ENCODE measurements around the gene ADRA1B.
"Not testable (repeated sequence)": the region's sequence is repeated elsewhere in the genome, so short reads cannot be mapped to it uniquely, and the experiment has no call there.

The ADRA1B gene

DNA sequence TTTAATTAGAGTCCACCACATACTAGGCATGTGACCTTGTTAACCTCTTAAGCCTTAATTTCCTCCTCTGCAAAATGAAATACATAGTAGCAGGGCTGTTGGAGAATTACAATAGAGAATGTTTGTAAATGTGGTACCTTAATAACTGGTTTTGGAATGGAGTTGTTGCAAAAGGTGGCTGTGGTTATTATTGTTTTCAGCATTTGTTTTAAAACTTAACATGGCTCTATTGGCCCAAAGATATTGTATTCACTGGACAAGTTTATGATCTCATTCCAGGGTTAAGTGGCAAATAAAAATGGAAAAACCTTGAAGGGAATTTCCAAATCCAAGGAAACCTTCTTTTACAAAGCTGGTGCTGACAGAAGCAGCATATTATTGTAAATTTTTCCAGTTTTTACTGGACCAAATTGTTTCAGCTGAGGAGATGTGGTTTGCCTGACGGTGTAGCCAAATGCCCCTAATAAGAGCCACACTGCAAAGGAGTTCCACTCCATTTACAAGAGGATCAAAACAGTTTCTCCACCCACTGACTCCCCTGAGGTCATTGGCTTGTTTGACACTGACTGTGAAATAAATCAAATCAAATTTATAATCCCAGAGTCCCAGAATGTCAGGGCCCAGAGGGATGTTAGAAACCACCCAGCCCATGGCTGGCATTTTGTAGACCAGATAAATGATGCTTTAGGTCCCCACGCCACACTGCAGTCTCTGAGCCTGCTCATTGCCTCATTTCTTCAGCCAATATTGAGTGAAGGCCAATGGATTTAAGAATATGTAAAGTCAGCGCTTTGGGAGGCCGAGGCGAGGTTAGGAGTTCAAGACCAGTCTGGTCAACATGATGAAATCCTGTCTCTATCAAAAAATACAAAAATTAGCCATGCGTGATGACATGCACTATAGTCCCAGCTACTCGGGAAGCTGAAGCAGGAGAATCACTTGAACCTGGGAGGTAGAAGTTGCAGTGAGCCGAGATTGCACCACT lies 45.2 kb downstream of the ADRA1B start:
- no peak overlapping the region for H3K4me3 ChIP-seq (ENCODE audit: insufficient read length, low read depth)
- H3K27me3 ChIP-seq (ENCODE audit: insufficient read depth, insufficient read length), result no peaks in the 10 kb centered on the region
- H3K9ac ChIP-seq (ENCODE audit: insufficient read length, low read depth), result no peak overlapping the region
- DNase-seq (ENCODE audit: low read depth, low spot score), result no peak
- no peaks in the 10 kb centered on the region for H3K9me3 ChIP-seq (ENCODE audit: insufficient read depth, low read length)
- TF ChIP-seq ZNF274 (IDR thresholded peaks at IDR 0.05; ENCODE audit: low read depth, low read length) (no peak), SUZ12 (IDR thresholded peaks at IDR 0.05; ENCODE audit: extremely low read depth, insufficient read depth, insufficient read length) (no peak), YY1 (IDR thresholded peaks at IDR 0.05; ENCODE audit: insufficient read depth, insufficient read length) (no peak)
- H3K4me1 ChIP-seq (ENCODE audit: insufficient read depth, insufficient read length), result no peaks in the 10 kb centered on the region
- H3K36me3 ChIP-seq (ENCODE audit: insufficient read depth, insufficient read length, low read length), result no peaks in the 10 kb centered on the region

DNA sequence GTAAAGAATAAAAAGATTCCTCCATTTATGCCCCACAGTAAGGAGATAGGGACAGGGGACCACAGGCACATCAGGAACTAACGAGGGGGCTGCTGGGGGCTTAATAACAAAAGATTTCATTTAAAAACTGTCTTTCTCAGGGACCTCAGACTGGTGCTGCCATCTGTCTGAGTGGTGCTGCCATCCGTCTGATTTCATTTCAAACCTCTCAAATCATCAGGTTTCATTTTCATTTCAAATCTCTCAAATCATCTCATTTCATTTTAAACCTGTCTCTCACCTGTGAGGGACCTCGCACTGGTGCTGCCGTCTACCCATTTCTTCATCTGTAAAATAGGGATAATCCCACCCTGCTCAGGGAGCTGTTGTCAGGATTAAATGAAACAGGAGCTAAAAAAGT lies 45.9 kb downstream of the ADRA1B start:
- DNase-seq (ENCODE audit: low read depth, low spot score), result no peak
- no peaks in the 10 kb centered on the region for H3K9me3 ChIP-seq (ENCODE audit: insufficient read depth, low read length)
- no peaks in the 10 kb centered on the region for H3K4me1 ChIP-seq (ENCODE audit: insufficient read depth, insufficient read length)
- no peaks in the 10 kb centered on the region for H3K36me3 ChIP-seq (ENCODE audit: insufficient read depth, insufficient read length, low read length)
- no peak overlapping the region for H3K9ac ChIP-seq (ENCODE audit: insufficient read length, low read depth)
- no peak for TF ChIP-seq ZNF274 (IDR thresholded peaks at IDR 0.05; ENCODE audit: low read depth, low read length)
- no peak for TF ChIP-seq SUZ12 (IDR thresholded peaks at IDR 0.05; ENCODE audit: extremely low read depth, insufficient read depth, insufficient read length)
- TF ChIP-seq YY1 (IDR thresholded peaks at IDR 0.05; ENCODE audit: insufficient read depth, insufficient read length), result no peak
- H3K4me3 ChIP-seq (ENCODE audit: insufficient read length, low read depth), result no peak overlapping the region
- H3K27me3 ChIP-seq (ENCODE audit: insufficient read depth, insufficient read length), result no peaks in the 10 kb centered on the region

DNA sequence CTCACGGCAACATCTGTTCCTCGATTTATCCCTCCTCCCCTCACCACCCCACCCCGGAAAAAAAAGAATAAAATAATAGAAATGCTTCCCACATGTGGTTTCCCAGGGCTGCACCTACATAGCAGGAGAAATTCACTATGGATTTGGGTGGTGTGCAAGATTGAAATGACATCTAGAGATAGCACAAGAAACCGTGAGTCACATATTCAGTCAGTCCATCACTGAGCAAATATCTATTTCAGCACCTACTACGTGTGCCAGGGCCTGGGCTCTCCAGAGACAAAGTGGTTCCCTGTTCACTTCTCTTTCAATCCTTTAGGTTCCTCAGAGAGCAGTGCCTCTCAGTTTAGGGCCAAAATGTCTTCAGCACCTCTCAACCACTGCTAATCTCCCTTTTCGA lies 47.7 kb downstream of the ADRA1B start:
- TF ChIP-seq YY1 (IDR thresholded peaks at IDR 0.05; ENCODE audit: insufficient read depth, insufficient read length) (no peak), ZNF274 (IDR thresholded peaks at IDR 0.05; ENCODE audit: low read depth, low read length) (no peak), SUZ12 (IDR thresholded peaks at IDR 0.05; ENCODE audit: extremely low read depth, insufficient read depth, insufficient read length) (no peak)
- H3K36me3 ChIP-seq (ENCODE audit: insufficient read depth, insufficient read length, low read length), result no peaks in the 10 kb centered on the region
- peaks cover under 1% of the 10 kb centered on the region for H3K27me3 ChIP-seq (ENCODE audit: insufficient read depth, insufficient read length)
- DNase-seq (ENCODE audit: low read depth, low spot score), result no peak
- H3K9ac ChIP-seq (ENCODE audit: insufficient read length, low read depth), result no peak overlapping the region
- H3K4me1 ChIP-seq (ENCODE audit: insufficient read depth, insufficient read length), result no peaks in the 10 kb centered on the region
- H3K4me3 ChIP-seq (ENCODE audit: insufficient read length, low read depth), result no peak overlapping the region
- no peaks in the 10 kb centered on the region for H3K9me3 ChIP-seq (ENCODE audit: insufficient read depth, low read length)

DNA sequence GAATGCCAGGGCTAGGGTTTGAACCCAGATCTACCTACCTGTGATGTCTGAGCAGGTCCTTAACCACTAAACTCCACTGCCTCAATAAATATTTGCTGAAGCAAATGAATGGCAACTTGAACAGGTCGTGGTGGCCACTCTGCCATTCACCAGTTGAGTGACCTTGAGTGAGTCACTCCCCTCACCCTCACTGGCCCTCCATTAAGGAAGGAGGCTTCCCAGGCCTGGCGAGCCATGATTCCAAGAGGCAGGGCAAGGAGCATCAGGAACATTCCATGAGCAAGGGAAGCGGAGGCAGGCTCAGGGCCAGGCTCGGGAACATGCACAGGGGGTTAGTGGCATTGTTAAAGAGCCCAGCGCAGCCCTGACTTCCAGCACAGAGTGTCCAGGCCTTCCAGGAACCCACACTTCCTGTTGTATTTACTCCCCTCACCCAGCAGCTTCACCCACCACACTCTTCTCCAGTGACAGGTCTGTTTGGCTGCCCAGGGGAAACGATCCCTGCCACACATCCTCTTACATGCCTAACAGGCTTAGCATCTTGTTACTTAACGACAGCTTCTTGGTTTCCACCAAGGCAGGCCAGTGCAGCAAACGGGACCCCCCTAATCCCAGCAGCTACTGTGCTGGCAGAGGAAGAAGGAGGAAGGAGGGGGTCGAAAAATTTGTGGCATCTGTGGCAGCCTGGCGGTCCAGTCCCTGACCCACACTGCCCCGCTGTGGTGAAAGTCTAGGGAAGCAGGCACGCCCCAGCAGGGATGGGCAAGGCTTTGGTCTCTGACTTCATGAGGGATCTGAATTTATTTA lies 49.0 kb downstream of the ADRA1B start:
- no peak for TF ChIP-seq ZNF274 (IDR thresholded peaks at IDR 0.05; ENCODE audit: low read depth, low read length)
- TF ChIP-seq SUZ12 (IDR thresholded peaks at IDR 0.05; ENCODE audit: extremely low read depth, insufficient read depth, insufficient read length), result no peak
- no peak for TF ChIP-seq YY1 (IDR thresholded peaks at IDR 0.05; ENCODE audit: insufficient read depth, insufficient read length)
- DNase-seq (ENCODE audit: low read depth, low spot score), result peak; percentile 36
- Histone ChIP-seq H3K36me3 (ENCODE audit: insufficient read depth, insufficient read length, low read length) (no peaks in the 10 kb centered on the region), H3K9me3 (ENCODE audit: insufficient read depth, low read length) (no peaks in the 10 kb centered on the region), H3K4me3 (ENCODE audit: insufficient read length, low read depth) (no peak overlapping the region), H3K9ac (ENCODE audit: insufficient read length, low read depth) (no peak overlapping the region), H3K4me1 (ENCODE audit: insufficient read depth, insufficient read length) (no peaks in the 10 kb centered on the region), H3K27me3 (ENCODE audit: insufficient read depth, insufficient read length) (peaks cover 7% of the 10 kb centered on the region)

DNA sequence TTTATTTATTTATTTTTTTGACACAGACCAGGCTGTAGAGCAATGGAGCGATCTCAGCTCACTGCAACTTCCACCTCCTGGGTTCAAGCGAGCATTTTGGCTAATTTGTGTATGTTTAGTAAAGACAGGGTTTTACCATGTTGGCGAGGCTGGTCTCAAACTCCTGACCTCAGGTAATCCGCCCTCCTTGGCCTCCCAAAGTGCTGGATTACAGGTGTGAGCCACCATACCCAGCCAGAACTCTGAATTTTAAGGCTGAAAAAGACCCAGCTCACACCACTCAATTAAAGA lies 49.5 kb downstream of the ADRA1B start:
- not testable (repeated sequence) for H3K36me3 ChIP-seq (ENCODE audit: insufficient read depth, insufficient read length, low read length); H3K4me3 ChIP-seq (ENCODE audit: insufficient read length, low read depth); DNase-seq (ENCODE audit: low read depth, low spot score); H3K9ac ChIP-seq (ENCODE audit: insufficient read length, low read depth); H3K9me3 ChIP-seq (ENCODE audit: insufficient read depth, low read length); H3K4me1 ChIP-seq (ENCODE audit: insufficient read depth, insufficient read length)
- H3K27me3 ChIP-seq (ENCODE audit: insufficient read depth, insufficient read length), result peaks cover 12% of the 10 kb centered on the region

DNA sequence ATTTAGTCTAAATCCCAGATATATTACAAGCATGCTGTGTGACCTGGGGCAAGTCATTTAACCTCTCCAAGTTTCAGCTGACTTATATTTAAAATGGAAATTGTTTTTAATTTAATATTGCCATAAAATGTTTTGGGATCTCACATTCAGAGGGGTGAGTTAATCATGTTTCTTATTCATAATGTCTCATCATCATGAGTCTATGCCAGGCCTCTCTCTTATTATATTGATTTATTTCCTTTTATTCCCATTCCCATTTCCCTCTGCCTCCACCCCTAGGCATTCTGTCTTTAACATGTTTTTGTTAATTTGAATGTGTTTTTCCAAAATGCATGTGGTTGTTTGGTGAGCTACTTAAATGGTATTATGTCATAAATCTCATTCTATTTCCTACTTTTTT lies 53.7 kb downstream of the ADRA1B start:
- Histone ChIP-seq H3K4me3 (ENCODE audit: insufficient read length, low read depth) (no peak overlapping the region), H3K4me1 (ENCODE audit: insufficient read depth, insufficient read length) (no peaks in the 10 kb centered on the region), H3K9ac (ENCODE audit: insufficient read length, low read depth) (no peak overlapping the region), H3K9me3 (ENCODE audit: insufficient read depth, low read length) (no peaks in the 10 kb centered on the region), H3K27me3 (ENCODE audit: insufficient read depth, insufficient read length) (peaks cover 45% of the 10 kb centered on the region), H3K36me3 (ENCODE audit: insufficient read depth, insufficient read length, low read length) (no peaks in the 10 kb centered on the region)
- DNase-seq (ENCODE audit: low read depth, low spot score), result no peak
- TF ChIP-seq YY1 (IDR thresholded peaks at IDR 0.05; ENCODE audit: insufficient read depth, insufficient read length), result no peak
- no peak for TF ChIP-seq SUZ12 (IDR thresholded peaks at IDR 0.05; ENCODE audit: extremely low read depth, insufficient read depth, insufficient read length)
- TF ChIP-seq ZNF274 (IDR thresholded peaks at IDR 0.05; ENCODE audit: low read depth, low read length), result no peak

DNA sequence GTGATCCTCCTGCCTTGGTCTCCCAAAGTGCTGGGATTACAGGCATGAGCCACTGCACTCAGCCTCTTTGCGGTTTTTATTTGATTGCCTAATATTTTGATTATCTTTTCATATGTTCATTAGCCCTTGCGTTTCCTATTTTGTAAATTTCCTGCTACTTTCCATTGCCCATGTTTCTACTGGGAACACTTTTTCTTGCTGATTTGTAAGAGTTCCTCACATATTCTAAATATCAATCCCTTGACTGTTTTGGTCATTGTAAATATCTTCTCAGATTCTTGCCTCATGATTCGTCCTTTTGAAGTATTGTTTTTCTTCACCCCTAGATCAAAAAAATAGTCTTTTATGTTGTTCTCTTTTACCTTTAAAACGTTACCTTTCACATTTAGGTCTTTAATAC lies 54.8 kb downstream of the ADRA1B start:
- H3K27me3 ChIP-seq (ENCODE audit: insufficient read depth, insufficient read length), result peaks cover 45% of the 10 kb centered on the region
- H3K9me3 ChIP-seq (ENCODE audit: insufficient read depth, low read length), result no peaks in the 10 kb centered on the region
- no peak for DNase-seq (ENCODE audit: low read depth, low spot score)
- TF ChIP-seq ZNF274 (IDR thresholded peaks at IDR 0.05; ENCODE audit: low read depth, low read length), result no peak
- TF ChIP-seq YY1 (IDR thresholded peaks at IDR 0.05; ENCODE audit: insufficient read depth, insufficient read length), result no peak
- TF ChIP-seq SUZ12 (IDR thresholded peaks at IDR 0.05; ENCODE audit: extremely low read depth, insufficient read depth, insufficient read length), result no peak
- no peaks in the 10 kb centered on the region for H3K4me1 ChIP-seq (ENCODE audit: insufficient read depth, insufficient read length)
- H3K4me3 ChIP-seq (ENCODE audit: insufficient read length, low read depth), result no peak overlapping the region
- no peak overlapping the region for H3K9ac ChIP-seq (ENCODE audit: insufficient read length, low read depth)
- no peaks in the 10 kb centered on the region for H3K36me3 ChIP-seq (ENCODE audit: insufficient read depth, insufficient read length, low read length)
